Measurements from ENCODE around the gene GOLGA5.

Gene GOLGA5

GRCh38 chr14:92880851-92881250 is 86.7 kb downstream of the GOLGA5 start:
- DNase-seq: no peak

- DNase-seq: no peak
These were observed 89.0 kb downstream of the GOLGA5 start for GRCh38 chr14:92883066-92883465.

- DNase-seq: no peak
These were observed 90.3 kb downstream of the GOLGA5 start for GRCh38 chr14:92884410-92884809.

- DNase-seq: no peak
These were observed 91.4 kb downstream of the GOLGA5 start for GRCh38 chr14:92885279-92886061.

- DNase-seq: no peak
These were observed 92.2 kb downstream of the GOLGA5 start for GRCh38 chr14:92886337-92886736.

GRCh38 chr14:92887157-92887556 is 93.1 kb downstream of the GOLGA5 start:
- DNase-seq: no peak

GRCh38 chr14:92888896-92889295 is 94.8 kb downstream of the GOLGA5 start:
- no peak for DNase-seq

Data from KG1 (cell line).